IMR-90 (cell line): ENCODE data around the gene RANBP3. TPM values are rescaled to one million over a fixed set of nuclear protein-coding genes. Genes with fewer than 3 reads are reported as not detected.

Experiments
- ATAC-seq: fragments of 200-7000 bp; cut with Tn5 transposase; 2 replicates; pipeline ENCODE4 v1.9.1; 2020; ENCODE audit warnings: low read depth, mild to moderate bottlenecking, moderate library complexity
- BruUV-seq: library from RNA; stranded (reverse); fragments of 400-500 nt; replicated peaks from 2 replicates; lab custom pipeline; 2021; lab: Mats Ljungman, UMichigan
- CTCF ChIA-PET: fragments of 300-600 bp; formaldehyde crosslinking; extraction: SDS; loops from one replicate; lab custom pipeline; 2021; ENCODE audit warnings: antibody characterized with exemption; lab: Yijun Ruan, JAX
- POLR2A ChIA-PET: fragments of 300-600 bp; sonication (Branson Sonifier 250); formaldehyde crosslinking; loops from one replicate; lab custom pipeline; 2022; ENCODE audit warnings: antibody characterized with exemption; ENCODE audit not compliant: unreplicated experiment; lab: Charles Lee
- DNase-seq: peaks from one replicate; pipeline ENCODE4 v3.0.0; 2013
- H2AFZ ChIP-seq: replicated peaks from 2 replicates; pipeline ENCODE3; 2013; ENCODE audit warnings: low read length, mild to moderate bottlenecking; ENCODE audit not compliant: poor library complexity
- H2AK5ac ChIP-seq: 2 replicates; pipeline ENCODE4 v1.6.1; 2013; ENCODE audit warnings: low read depth, low read length, inconsistent platforms
- H2AK9ac ChIP-seq: replicated peaks from 2 replicates; pipeline ENCODE3; 2013; ENCODE audit warnings: mild to moderate bottlenecking, low read depth, low read length, moderate library complexity; ENCODE audit not compliant: poor library complexity
- H2BK120ac ChIP-seq: 2 replicates; pipeline ENCODE4 v1.6.1; 2013; ENCODE audit warnings: low read depth, low read length, inconsistent platforms
- H2BK15ac ChIP-seq: 3 replicates; pipeline ENCODE4 v1.6.1; 2013; ENCODE audit warnings: low read depth, low read length, inconsistent platforms
- H2BK20ac ChIP-seq: 2 replicates; pipeline ENCODE4 v1.6.1; 2013; ENCODE audit warnings: low read depth, mild to moderate bottlenecking, inconsistent platforms, low read length, moderate library complexity
- H2BK5ac ChIP-seq: 2 replicates; pipeline ENCODE4 v1.6.1; 2013; ENCODE audit warnings: mild to moderate bottlenecking, low read depth, low read length, inconsistent platforms; ENCODE audit not compliant: poor library complexity, severe bottlenecking
- H3K14ac ChIP-seq: replicated peaks from 2 replicates; pipeline ENCODE4 v1.6.1; 2013; ENCODE audit warnings: low read depth, low read length, inconsistent platforms
- H3K18ac ChIP-seq: 2 replicates; pipeline ENCODE4 v1.6.1; 2013; ENCODE audit warnings: low read depth, low read length, control low read depth
- H3K23ac ChIP-seq: 2 replicates; pipeline ENCODE4 v1.6.1; 2013; ENCODE audit warnings: low read depth, low read length, inconsistent platforms
- H3K27ac ChIP-seq: 2 replicates; pipeline ENCODE4 v1.5.1; 2013; ENCODE audit warnings: mild to moderate bottlenecking, control low read depth, low read length; ENCODE audit not compliant: insufficient read depth
- H3K27me3 ChIP-seq: 2 replicates; pipeline ENCODE4 v1.6.1; 2013; ENCODE audit warnings: low read length; ENCODE audit not compliant: control insufficient read depth, insufficient read depth
- H3K36me3 ChIP-seq: 2 replicates; pipeline ENCODE4 v1.6.1; 2013; ENCODE audit warnings: low read length, mixed read lengths; ENCODE audit not compliant: control insufficient read depth, insufficient read depth
- H3K4ac ChIP-seq: 2 replicates; pipeline ENCODE4 v1.6.1; 2013; ENCODE audit warnings: low read depth, low read length, inconsistent platforms
- H3K4me1 ChIP-seq: 2 replicates; pipeline ENCODE4 v1.6.1; 2013; ENCODE audit warnings: low read length, mixed read lengths; ENCODE audit not compliant: control insufficient read depth, insufficient read depth
- H3K4me2 ChIP-seq: 2 replicates; pipeline ENCODE4 v1.6.1; 2013; ENCODE audit warnings: low read depth, mild to moderate bottlenecking, control low read depth, low read length, moderate library complexity
- H3K4me3 ChIP-seq: 2 replicates; pipeline ENCODE4 v1.5.1; 2013; ENCODE audit warnings: low read depth, mild to moderate bottlenecking, control low read depth, low read length, moderate library complexity; ENCODE audit not compliant: insufficient read depth
- H3K56ac ChIP-seq: 2 replicates; pipeline ENCODE4 v1.6.1; 2013; ENCODE audit warnings: low read length, inconsistent platforms; ENCODE audit not compliant: insufficient read depth; ENCODE audit errors: extremely low read depth
- H3K79me1 ChIP-seq, 2 experiments: 2 replicates each; pipeline ENCODE4 v1.6.1; 2013; ENCODE audit warnings: low read length in 2 of 2, inconsistent platforms in 1 of 2, low read depth in 1 of 2
- H3K9ac ChIP-seq: 2 replicates; pipeline ENCODE4 v1.6.1; 2013; ENCODE audit warnings: low read depth, low read length, control low read depth
- H3K9me1 ChIP-seq: 2 replicates; pipeline ENCODE4 v1.6.1; 2013; ENCODE audit warnings: low read length, inconsistent platforms; ENCODE audit not compliant: insufficient read depth
- H3K9me3 ChIP-seq: 2 replicates; pipeline ENCODE4 v1.6.1; 2013; ENCODE audit warnings: low read length; ENCODE audit not compliant: control insufficient read depth, insufficient read depth
- H4K20me1 ChIP-seq: 2 replicates; pipeline ENCODE4 v1.6.1; 2013; ENCODE audit warnings: low read length, inconsistent platforms; ENCODE audit not compliant: insufficient read depth
- H4K5ac ChIP-seq: 2 replicates; pipeline ENCODE4 v1.6.1; 2013; ENCODE audit warnings: mild to moderate bottlenecking, low read depth, low read length, control low read depth
- H4K8ac ChIP-seq, 2 experiments: 2 replicates each; pipeline ENCODE4 v1.6.1; 2013; ENCODE audit warnings: low read depth in 2 of 2, low read length in 2 of 2, control low read depth in 1 of 2, inconsistent platforms in 1 of 2
- H4K91ac ChIP-seq: 2 replicates; pipeline ENCODE4 v1.6.1; 2013; ENCODE audit warnings: low read depth, low read length, inconsistent platforms; ENCODE audit not compliant: insufficient read depth
- BHLHE40 ChIP-seq: fragments of 150-350 bp; IDR thresholded peaks from 2 replicates; pipeline ENCODE4 v1.6.1; 2016; ENCODE audit warnings: mild to moderate bottlenecking, low read depth, low read length
- CEBPB ChIP-seq: IDR thresholded peaks from 2 replicates; pipeline ENCODE4 v1.6.1; 2012; ENCODE audit warnings: low read depth, low read length, improper control_type of control experiment
- CTCF ChIP-seq: conservative IDR thresholded peaks from 2 replicates; pipeline ENCODE4 v1.5.1; 2012; ENCODE audit warnings: mild to moderate bottlenecking, low read depth, low read length, improper control_type of control experiment
- FOS ChIP-seq: fragments of 150-350 bp; IDR thresholded peaks from 2 replicates; pipeline ENCODE4 v1.6.1; 2016; ENCODE audit warnings: low read depth, low read length
- MAFK ChIP-seq: IDR thresholded peaks from 2 replicates; pipeline ENCODE4 v1.6.1; 2012; ENCODE audit warnings: low read depth, low read length, improper control_type of control experiment
- MAZ ChIP-seq: IDR thresholded peaks from 2 replicates; pipeline ENCODE4 v1.6.1; 2012; ENCODE audit warnings: low read depth, mild to moderate bottlenecking, low read length, improper control_type of control experiment, moderate library complexity, borderline replicate concordance
- MXI1 ChIP-seq: IDR thresholded peaks from 2 replicates; pipeline ENCODE4 v1.6.1; 2012; ENCODE audit warnings: low read depth, mild to moderate bottlenecking, low read length, moderate library complexity, borderline replicate concordance
- SMC3 ChIP-seq: fragments of 150-350 bp; IDR thresholded peaks from 2 replicates; pipeline ENCODE4 v1.6.1; 2016; ENCODE audit warnings: low read depth, mild to moderate bottlenecking, antibody characterized with exemption, low read length, moderate library complexity
- USF2 ChIP-seq: fragments of 150-350 bp; IDR thresholded peaks from 2 replicates; pipeline ENCODE4 v1.6.1; 2017; ENCODE audit warnings: mild to moderate bottlenecking, antibody characterized with exemption, low read length, low read depth
- WGBS, 2 experiments: methylation state at CpG; one replicate each; pipeline versions ENCODE4 v1.1.5 to v1.1.7; 2013; ENCODE audit warnings: missing lambda C conversion rate in 2 of 2; ENCODE audit not compliant: insufficient read length in 1 of 2; ENCODE audit errors: extremely low coverage in 2 of 2; 5-methylcytosine and 5-hydroxymethylcytosine counted together
- dilution Hi-C: fragments of 300-500 bp; cut with HindIII; formaldehyde crosslinking; loops from one replicate; pipeline ENCODE4 v1.14.3; 2018; ENCODE audit warnings: low sequenced_read_pairs; ENCODE audit not compliant: unreplicated experiment
- in situ Hi-C: fragments of 300-500 bp; cut with MboI; formaldehyde crosslinking; loops from 3 replicates; pipeline ENCODE4 v1.14.3; 2019; ENCODE audit warnings: low sequenced_read_pairs, inconsistent platforms, mixed read lengths
- intact Hi-C: fragments of 100-400 bp; cut with micrococcal nuclease; formaldehyde crosslinking; loops from 2 replicates; pipeline ENCODE4 v1.10.0; 2022
- polyA plus RNA-seq, 3 experiments: library from polyadenylated mRNA; depleted of rRNA; stranded (reverse); fragments of >200 nt; gene quantifications; 2 replicates each; pipeline ENCODE4 v1.2.3, GENCODE V29; 2012; ENCODE audit warnings: low replicate concordance in 1 of 3
- total RNA-seq: library from RNA; depleted of rRNA; stranded (reverse); fragments of >200 nt; gene quantifications from 2 replicates; pipeline ENCODE4 v1.2.3, GENCODE V29; 2012

RANBP3 gene
- total and polyA plus RNA-seq, 2 of the 4 experiments (the other 2 are of a cell fraction): 42.5 to 111 TPM

- WGBS, 2 experiments: 92% methylated on average over 10 of the region's 28 CpGs; no CpG with 5 or more reads in 1 of the 2 experiments
Observed at GRCh38 chr19:5894704-5895349, 83.1 kb downstream of the RANBP3 start.

More at GRCh38 chr19:5894704-5895349, 83.1 kb downstream of the RANBP3 start:
- ChIA-PET POLR2A (no interaction called here), CTCF (no interaction called here)
- intact Hi-C loops (loop anchor here (5.0 kb wide), 1 partner anchor 68 kb away; no protein-coding TSS in a partner anchor), in situ Hi-C loops (loop anchor here (5.0 kb wide), 1 partner anchor 93 kb away; no protein-coding TSS in a partner anchor), dilution Hi-C loops (no loop called here)
- no peak overlapping the region for H3K4me2 ChIP-seq
- H3K4ac ChIP-seq: no peak overlapping the region
- 0 out of 2 replicates have a peak, but pooled peaks cover under 1% of the 10 kb centered on the region for H3K9me1 ChIP-seq
- ATAC-seq (no peak), DNase-seq (no peak)
- no peak overlapping the region for H2BK5ac ChIP-seq
- no peaks in the 10 kb centered on the region for H3K9me3 ChIP-seq
- no peak overlapping the region for H2AFZ ChIP-seq
- H3K79me1 ChIP-seq: peaks cover 7 to 17% of the 10 kb centered on the region in 2 experiments; a peak in 3 of 4 replicates
- H3K27ac ChIP-seq: no peak overlapping the region
- peaks cover 28% of the 10 kb centered on the region for H4K20me1 ChIP-seq
- H3K4me3 ChIP-seq: no peak overlapping the region
- H2BK15ac ChIP-seq: no peak overlapping the region
- H3K56ac ChIP-seq: no peak overlapping the region
- no peak overlapping the region for H2AK5ac ChIP-seq
- H3K36me3 ChIP-seq: peaks cover 20% of the 10 kb centered on the region; the same call in 1 of the 2 replicates
- TF ChIP-seq CEBPB (no peak), MAFK (no peak), BHLHE40 (no peak), SMC3 (no peak), USF2 (no peak), MAZ (no peak), FOS (no peak), MXI1 (no peak), CTCF (no peak)
- BruUV-seq: no TSS peak
- H4K91ac ChIP-seq: no peak overlapping the region
- H2BK120ac ChIP-seq: no peak overlapping the region
- H3K14ac ChIP-seq: no peak overlapping the region
- H3K9ac ChIP-seq: no peak overlapping the region
- no peak overlapping the region for H4K8ac ChIP-seq
- H3K27me3 ChIP-seq: no peaks in the 10 kb centered on the region
- no peak overlapping the region for H2AK9ac ChIP-seq
- H3K4me1 ChIP-seq: peaks cover 13% of the 10 kb centered on the region
- no peak overlapping the region for H2BK20ac ChIP-seq
- no peak overlapping the region for H3K23ac ChIP-seq
- no peak overlapping the region for H3K18ac ChIP-seq
- H4K5ac ChIP-seq: no peak overlapping the region
